Stimulated activated CD8-positive, alpha-beta memory T cell treated with anti-CD3 and anti-CD28 coated beads, Interleukin-7, amount 100 ng/mL, for 48 hours (primary cell): Measurements from ENCODE around the gene PPP2R5B.

Experiments
- DNase-seq, 2 donors: peaks; one replicate each; pipeline ENCODE4 v3.0.0-alpha.2; 2020; ENCODE audit warnings: low read depth in 1 of 2; ENCODE audit errors: extremely low read depth in 1 of 2

The PPP2R5B gene

GRCh38 chr11:64905516-64906313 is 18.8 kb upstream of the PPP2R5B start:
- no peak for DNase-seq

DNA sequence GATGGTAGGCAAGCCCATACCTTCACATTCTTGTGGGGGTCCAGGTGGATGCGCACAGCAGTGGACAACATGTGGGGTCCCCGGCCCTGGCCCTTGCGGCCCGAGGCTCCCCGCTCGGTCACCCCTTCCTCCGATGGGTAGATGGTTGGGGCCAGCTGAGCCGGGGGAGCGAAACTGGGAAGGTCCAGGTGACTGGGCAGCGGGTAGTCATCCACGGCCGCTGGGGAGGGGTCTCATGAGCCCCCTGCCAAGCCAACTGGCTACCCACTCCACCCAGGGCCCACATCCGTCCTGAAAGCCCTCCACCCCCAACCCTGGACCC is 18.2 kb upstream of the PPP2R5B start:
- DNase-seq = no peak

GRCh38 chr11:64908766-64909165 is 15.7 kb upstream of the PPP2R5B start:
- DNase-seq = no peak

GRCh38 chr11:64909653-64910343 is 14.7 kb upstream of the PPP2R5B start:
- no peak for DNase-seq

- DNase-seq = no peak
Observed at GRCh38 chr11:64910451-64911093, 13.9 kb upstream of the PPP2R5B start.

DNA sequence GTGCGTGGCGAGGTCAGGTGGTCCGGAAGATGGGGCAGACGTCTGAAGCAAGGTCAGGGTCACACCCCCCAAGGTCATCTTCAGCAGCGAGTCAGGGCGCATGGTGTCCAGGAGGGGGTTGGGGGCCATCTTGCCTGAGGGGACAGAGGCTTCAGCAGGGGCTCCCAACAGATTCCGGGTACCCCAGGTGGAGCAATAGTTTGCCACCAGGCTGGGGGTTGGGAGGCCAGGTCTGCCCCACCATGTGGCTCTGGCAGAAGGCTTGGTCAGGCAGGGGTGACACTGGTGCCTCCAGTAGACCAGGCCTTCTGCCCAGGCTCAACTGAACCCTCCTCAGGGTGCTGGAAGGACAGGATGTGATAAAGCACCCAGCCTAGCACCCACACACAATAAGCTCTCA is 13.3 kb upstream of the PPP2R5B start:
- no peak for DNase-seq

GRCh38 chr11:64911689-64912088 is 12.8 kb upstream of the PPP2R5B start:
- no peak for DNase-seq

DNA sequence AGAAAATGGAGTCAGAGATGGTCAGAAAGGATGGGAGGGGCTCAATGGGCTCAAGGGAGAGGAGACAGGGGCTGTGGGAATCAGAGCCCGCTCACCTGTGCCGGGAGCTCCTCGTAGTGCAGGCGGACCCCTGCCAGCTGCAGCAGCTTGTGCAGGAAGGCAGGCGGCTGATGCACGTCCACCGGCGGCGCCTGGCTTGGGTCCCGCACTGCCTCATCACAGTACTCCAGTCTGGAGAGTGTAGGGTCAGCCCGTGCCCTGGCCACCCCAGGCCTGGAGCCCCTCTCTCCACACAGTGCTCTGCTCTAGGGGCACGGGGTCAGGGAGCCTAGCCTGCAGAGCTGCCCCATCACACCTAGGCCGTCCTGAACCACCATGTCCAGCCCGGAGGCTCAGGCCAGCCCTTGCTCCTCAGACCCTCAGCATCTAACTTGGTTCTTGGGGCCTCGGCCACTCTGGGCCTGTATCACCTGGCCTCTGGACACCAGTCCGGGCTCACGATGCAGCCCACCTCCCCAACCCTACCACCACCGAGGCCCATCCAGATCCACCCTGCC is 11.2 kb upstream of the PPP2R5B start:
- no peak for DNase-seq

- DNase-seq = no peak
Observed at GRCh38 chr11:64914123-64914522, 10.4 kb upstream of the PPP2R5B start.

- DNase-seq = no peak
Observed at GRCh38 chr11:64915376-64915887, 9.1 kb upstream of the PPP2R5B start.

DNA sequence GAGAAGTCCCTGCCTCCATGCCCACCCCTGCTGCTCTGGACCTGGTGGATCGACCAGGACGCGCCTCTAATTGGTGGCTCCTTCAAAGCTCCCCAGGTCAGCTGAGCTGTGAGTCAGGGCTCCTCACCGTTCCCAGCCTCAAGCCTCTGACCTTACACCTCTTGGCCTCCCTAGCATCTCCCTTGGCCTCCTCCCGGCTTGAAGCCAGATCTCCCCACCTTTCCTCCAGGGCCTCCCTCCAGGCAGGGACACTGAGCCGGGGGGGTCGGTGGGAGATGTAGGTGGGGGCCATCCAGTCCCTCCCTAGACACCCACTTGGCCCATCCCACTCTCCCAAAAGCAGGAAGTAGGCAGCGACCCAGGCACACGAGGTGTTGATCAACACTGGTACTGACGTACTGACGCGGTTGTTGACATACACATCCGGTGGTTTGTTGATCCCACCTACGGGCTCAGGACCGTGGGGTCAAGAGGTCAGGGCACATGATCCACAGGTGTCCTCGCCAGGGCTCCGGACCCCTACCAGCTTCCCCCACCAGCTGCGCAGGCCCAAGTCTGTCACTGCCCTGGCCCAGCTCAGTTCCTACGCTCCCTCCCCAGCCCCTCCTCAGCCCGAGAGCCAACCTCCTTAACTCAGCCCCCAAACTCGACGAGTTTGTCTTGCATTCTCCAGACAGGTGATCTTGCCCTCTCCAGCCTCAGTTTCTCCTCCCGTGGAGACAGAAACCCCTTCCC is 8.3 kb upstream of the PPP2R5B start:
- peak in 1 of 2 donors; percentile 23 for DNase-seq

DNA sequence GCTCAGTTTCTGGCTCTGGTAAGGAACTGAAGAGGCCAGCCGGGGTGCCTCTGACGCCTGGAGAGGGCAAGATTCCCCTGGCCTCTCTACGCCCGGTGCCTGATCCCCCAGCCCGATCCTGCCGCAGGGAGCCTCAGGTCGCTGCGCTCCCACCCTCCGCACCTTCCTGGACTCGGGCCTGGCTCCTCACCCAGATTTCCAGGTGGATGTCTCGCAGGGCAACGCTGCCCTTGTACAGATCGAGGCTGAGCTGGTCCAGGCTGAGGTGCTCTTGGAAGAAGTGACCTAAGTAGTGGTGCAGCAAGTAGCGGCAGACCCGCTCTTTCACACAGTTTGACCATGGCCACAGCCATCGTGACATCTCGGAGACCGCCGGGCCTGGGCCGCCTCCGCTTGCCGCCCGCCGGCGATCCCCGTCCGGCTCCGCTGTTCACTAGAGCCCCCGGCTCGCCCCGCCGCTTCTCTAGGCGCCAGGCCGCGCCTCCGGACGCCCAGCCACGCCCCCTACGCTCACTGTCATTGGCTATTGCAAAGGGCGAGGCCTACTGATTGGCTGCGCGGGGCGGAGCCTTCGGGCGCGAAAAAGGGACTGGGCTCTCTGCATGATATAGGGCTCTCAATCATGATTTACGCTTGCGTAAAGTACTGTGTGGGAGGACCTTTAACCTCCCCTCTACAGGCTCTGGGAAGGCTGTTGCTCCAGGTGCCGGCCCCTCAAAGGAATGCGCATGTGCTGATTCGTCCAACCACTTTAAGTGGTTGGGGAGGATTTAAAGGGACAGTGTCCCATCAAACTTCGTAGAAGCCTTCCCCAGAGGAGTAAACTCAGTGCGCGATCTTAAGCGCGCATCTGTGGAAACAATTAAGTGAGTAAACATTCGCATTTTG is 7.5 kb upstream of the PPP2R5B start, which contains the start of gene ATG2A:
Gene ATG2A (minus strand): TSS at position 435 of the 888 bp plus-strand sequence. CDS start 74 bp downstream, at position 361.
- DNase-seq = peak; percentile 96 to 99

DNA sequence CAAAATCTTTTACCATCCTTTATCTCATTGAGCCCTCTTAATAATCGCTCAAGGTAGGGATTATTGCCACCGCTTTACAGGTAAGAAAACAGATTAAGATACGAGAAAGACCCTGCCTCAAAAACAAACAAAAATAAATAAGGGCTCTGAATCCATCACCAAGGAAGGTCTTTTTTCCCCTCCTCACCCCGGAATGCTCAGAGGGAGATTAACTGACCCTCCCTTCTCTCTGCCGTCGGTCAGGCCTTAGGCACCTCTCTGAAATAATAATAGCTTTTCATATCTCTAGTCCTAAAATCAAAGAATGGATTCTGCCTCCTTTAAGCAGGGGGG is 6.9 kb upstream of the PPP2R5B start:
- no peak for DNase-seq

- no peak for DNase-seq
Observed at GRCh38 chr11:64918017-64918416, 6.5 kb upstream of the PPP2R5B start.

DNA sequence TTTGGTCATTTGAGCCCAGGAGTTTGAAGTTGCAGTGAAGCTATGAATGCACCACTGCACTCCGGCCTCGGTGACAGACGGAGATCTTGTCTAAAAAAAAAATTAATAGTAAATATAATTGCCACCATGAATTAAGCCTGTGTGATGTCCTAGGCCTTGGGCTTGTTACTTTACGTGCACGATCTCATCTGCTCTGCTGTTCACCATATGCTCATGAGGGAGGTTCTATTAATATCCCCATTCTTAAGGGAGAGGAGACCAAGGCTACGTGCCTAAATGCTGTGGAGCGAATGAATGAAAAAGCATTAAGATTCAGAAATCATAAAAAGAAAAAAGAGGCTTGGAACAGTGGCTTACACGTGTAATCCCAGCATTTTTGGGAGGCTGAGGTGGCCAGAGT is 4.9 kb upstream of the PPP2R5B start:
- no peak for DNase-seq

DNA sequence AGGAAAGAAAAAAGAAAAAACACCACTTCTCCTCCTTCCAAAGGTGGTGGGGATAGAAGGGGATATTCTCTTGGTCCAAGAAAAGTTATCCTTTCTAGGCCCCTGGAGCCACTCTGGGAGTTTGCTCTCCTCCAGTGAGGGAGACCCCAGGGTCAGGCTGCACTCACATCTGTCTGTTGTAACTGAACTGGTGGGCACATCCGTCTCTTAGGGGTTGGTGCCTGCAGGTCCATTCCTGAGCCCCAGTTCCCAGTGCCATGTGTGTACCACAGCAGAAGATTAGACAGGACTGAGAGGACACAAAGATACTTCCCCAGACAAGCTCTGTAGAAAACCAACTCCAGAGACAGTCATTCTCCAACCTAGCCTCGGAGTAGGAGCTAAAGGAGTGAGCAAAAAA is 4.4 kb upstream of the PPP2R5B start:
- DNase-seq = no peak

DNA sequence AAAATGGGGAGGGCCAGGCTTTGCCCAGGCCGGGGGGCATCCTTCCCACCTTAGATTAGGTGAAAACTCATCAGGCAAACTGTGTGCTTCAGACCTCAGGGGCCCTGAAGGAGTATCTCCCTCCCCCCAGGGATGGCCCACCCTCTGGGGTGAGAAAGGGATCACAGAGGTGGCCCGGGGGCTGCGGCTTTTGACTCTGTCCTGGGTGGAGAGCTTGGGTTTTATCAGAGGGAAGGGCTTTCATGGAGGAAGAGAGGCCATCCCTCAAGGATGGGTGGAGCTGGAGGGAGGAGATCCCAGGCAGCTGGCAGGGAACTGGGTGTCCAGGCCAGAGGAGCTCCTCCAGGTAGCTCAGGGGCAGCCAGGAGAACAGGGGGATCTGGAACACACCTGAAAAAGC is 3.1 kb upstream of the PPP2R5B start:
- no peak for DNase-seq

GRCh38 chr11:64923151-64923661 is 1.3 kb upstream of the PPP2R5B start:
- no peak for DNase-seq

GRCh38 chr11:64924910-64925284 is 408 bp downstream of the PPP2R5B start:
- DNase-seq = no peak
